ENCODE data around the gene EIF1AX. TPM values are rescaled to one million over a fixed set of nuclear protein-coding genes. Genes with fewer than 3 reads are reported as not detected.

EIF1AX gene
- polyA plus RNA-seq, 3 donors, result 18.4 to 62.7 (median 58.5) TPM

DNA sequence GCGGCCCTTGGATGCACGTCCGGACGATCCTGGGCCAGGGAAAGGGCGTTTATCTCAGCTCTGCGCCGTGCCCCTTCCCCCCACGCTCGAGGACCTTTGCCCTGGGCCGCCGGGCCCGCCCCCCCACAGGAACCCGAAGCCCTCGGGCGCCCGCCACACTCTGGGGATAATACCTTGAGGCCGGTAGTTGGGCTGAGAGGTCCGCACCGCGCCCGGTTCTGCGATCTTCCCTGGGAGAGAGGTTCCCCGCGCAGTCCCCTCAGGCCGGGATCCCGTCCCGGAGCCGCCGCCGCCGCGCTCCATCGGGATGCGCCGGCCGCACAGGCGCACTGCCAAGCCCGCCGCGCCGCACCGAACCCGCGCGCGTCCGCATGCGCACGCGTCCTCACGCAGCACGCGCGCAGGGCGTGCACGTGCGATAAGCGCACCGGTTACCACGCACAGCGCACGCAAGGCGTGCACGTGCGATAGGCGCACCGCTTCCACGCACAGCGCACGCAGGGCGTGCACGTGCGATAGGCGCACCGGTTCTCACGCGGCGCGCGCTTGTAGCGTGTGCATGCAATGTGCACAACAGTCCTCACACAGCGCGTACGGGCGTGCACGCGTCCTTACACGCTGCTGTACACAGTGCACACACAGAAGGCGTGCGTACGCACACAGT is 24.9 kb downstream of the EIF1AX start, which contains the start of gene MAP7D2:
MAP7D2 (minus strand) TSS at position 331 of the 664 bp plus-strand sequence; CDS start at position 303, 28 bp downstream.
- no peak for DNase-seq
- Histone ChIP-seq H3K36me3 (replicated peaks in 1 of 2; ENCODE audit: control insufficient read depth in 1 of 2, insufficient read depth in 2 of 2, low read length in 2 of 2) (no peaks in the 10 kb centered on the region), H3K9me3 (replicated peaks in 1 of 2; ENCODE audit: control insufficient read depth in 1 of 2, insufficient read depth in 1 of 2, low read length in 2 of 2) (peaks cover 0 to 14% of the 10 kb centered on the region in 2 donors), H4K20me1 (ENCODE audit: insufficient read depth, low read length) (no peaks in the 10 kb centered on the region), H3K4me1 (ENCODE audit: control insufficient read depth in 1 of 2, insufficient read depth in 2 of 2, low read length in 2 of 2) (peaks cover 6 to 11% of the 10 kb centered on the region in 2 donors), H3K4me3 (replicated peaks in 1 of 3; ENCODE audit: low read depth in 2 of 3, low read length in 3 of 3) (peak within 1 kb of the TSS in 1 of 3 experiments; percentile 32), H3K9ac (ENCODE audit: insufficient read depth, low read length, poor library complexity, severe bottlenecking) (no peak within 1 kb of the TSS), H2AFZ (ENCODE audit: insufficient read depth, low read depth, low read length, poor library complexity, severe bottlenecking) (no peak within 1 kb of the TSS), H3K27me3 (ENCODE audit: control insufficient read depth in 2 of 2, insufficient read depth in 2 of 2, low read length in 2 of 2) (peaks cover 32 to 44% of the 10 kb centered on the region in 2 donors), H3K27ac (ENCODE audit: low read depth in 1 of 2, low read length in 2 of 2) (no peak within 1 kb of the TSS), H3K4me2 (replicated peaks; ENCODE audit: extremely low read depth, low read length, poor library complexity, severe bottlenecking) (peak within 1 kb of the TSS; percentile 9), H3K79me2 (ENCODE audit: insufficient read depth, low read length) (no peaks in the 10 kb centered on the region)
- TF ChIP-seq, protein P1, sequence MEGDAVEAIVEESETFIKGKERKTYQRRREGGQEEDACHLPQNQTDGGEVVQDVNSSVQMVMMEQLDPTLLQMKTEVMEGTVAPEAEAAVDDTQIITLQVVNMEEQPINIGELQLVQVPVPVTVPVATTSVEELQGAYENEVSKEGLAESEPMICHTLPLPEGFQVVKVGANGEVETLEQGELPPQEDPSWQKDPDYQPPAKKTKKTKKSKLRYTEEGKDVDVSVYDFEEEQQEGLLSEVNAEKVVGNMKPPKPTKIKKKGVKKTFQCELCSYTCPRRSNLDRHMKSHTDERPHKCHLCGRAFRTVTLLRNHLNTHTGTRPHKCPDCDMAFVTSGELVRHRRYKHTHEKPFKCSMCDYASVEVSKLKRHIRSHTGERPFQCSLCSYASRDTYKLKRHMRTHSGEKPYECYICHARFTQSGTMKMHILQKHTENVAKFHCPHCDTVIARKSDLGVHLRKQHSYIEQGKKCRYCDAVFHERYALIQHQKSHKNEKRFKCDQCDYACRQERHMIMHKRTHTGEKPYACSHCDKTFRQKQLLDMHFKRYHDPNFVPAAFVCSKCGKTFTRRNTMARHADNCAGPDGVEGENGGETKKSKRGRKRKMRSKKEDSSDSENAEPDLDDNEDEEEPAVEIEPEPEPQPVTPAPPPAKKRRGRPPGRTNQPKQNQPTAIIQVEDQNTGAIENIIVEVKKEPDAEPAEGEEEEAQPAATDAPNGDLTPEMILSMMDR (IDR thresholded peaks at IDR 0.05), result no peak
- Mint-ChIP-seq H3K36me3 (peaks cover 0 to under 1% of the 10 kb centered on the region in 2 donors), H3K9me3 (peaks cover 0 to 15% (median 9%) of the 10 kb centered on the region in 7 donors), H3K27me3 (ENCODE audit: low read depth in 3 of 3) (peaks cover 23 to 52% (median 45%) of the 10 kb centered on the region in 3 donors), H3K4me1 (peaks cover 12% of the 10 kb centered on the region), H3K27ac (no peak within 1 kb of the TSS), H3K4me3 (peak within 1 kb of the TSS in 1 of 2 donors; percentile 71)
- WGBS (ENCODE audit: insufficient coverage), result 19% methylated on average over 60 of the region's 91 CpGs
- intact Hi-C loops (cut with micrococcal nuclease), result no loop called here

DNA sequence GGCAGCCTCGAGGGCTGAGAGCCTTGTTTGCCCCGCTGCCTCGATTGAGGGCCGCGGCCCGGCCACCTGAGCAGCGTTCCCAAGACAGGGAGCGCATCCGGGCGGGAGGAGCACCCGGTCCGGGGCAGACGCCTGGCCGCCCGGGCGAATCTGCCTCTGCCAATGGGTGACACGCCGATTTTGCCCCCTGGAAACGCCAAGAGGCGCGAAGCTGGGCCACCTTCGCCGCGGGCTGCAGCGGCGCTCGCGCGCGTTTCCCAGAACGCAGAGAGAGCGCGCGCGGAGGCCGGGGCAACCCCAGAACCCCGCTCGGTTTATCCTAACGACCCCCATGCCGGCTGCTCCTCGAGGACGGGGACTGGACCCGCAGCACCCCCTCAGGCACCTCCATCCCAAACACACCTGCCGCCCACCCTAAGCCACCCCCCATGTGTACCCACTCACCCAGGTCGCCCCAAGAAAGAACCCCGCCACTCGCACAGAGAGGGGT is 25.5 kb downstream of the EIF1AX start:
- Histone ChIP-seq H2AFZ (ENCODE audit: insufficient read depth, low read depth, low read length, poor library complexity, severe bottlenecking) (no peak overlapping the region), H3K9me3 (replicated peaks in 1 of 2; ENCODE audit: control insufficient read depth in 1 of 2, insufficient read depth in 1 of 2, low read length in 2 of 2) (peaks cover 0 to 14% of the 10 kb centered on the region in 2 donors), H3K27me3 (ENCODE audit: control insufficient read depth in 2 of 2, insufficient read depth in 2 of 2, low read length in 2 of 2) (peaks cover 32 to 44% of the 10 kb centered on the region in 2 donors), H3K4me2 (replicated peaks; ENCODE audit: extremely low read depth, low read length, poor library complexity, severe bottlenecking) (peak overlapping the region; percentile 9), H3K79me2 (ENCODE audit: insufficient read depth, low read length) (no peaks in the 10 kb centered on the region), H3K4me1 (ENCODE audit: control insufficient read depth in 1 of 2, insufficient read depth in 2 of 2, low read length in 2 of 2) (peaks cover 6 to 11% of the 10 kb centered on the region in 2 donors), H4K20me1 (ENCODE audit: insufficient read depth, low read length) (no peaks in the 10 kb centered on the region), H3K36me3 (replicated peaks in 1 of 2; ENCODE audit: control insufficient read depth in 1 of 2, insufficient read depth in 2 of 2, low read length in 2 of 2) (no peaks in the 10 kb centered on the region), H3K9ac (ENCODE audit: insufficient read depth, low read length, poor library complexity, severe bottlenecking) (no peak overlapping the region), H3K27ac (ENCODE audit: low read depth in 1 of 2, low read length in 2 of 2) (no peak overlapping the region), H3K4me3 (replicated peaks in 1 of 3; ENCODE audit: low read depth in 2 of 3, low read length in 3 of 3) (peak overlapping the region in 1 of 3 experiments; percentile 32)
- TF ChIP-seq, protein P1 (IDR thresholded peaks at IDR 0.05), result no peak
- WGBS (ENCODE audit: insufficient coverage), result 18% methylated on average over 36 of the region's 47 CpGs
- intact Hi-C loops (cut with micrococcal nuclease), result no loop called here
- DNase-seq, result no peak
- peaks cover 23 to 55% (median 45%) of the 10 kb centered on the region in 3 donors for H3K27me3 Mint-ChIP-seq (ENCODE audit: low read depth in 3 of 3)
- peak overlapping the region in 1 of 2 donors; percentile 71 for H3K4me3 Mint-ChIP-seq
- H3K36me3 Mint-ChIP-seq, result no peaks in the 10 kb centered on the region
- peaks cover 12% of the 10 kb centered on the region for H3K4me1 Mint-ChIP-seq
- peaks cover 0 to 15% (median 9%) of the 10 kb centered on the region in 7 donors for H3K9me3 Mint-ChIP-seq
- H3K27ac Mint-ChIP-seq, result no peak overlapping the region
